ENCODE measurements around the gene ELOVL2. TPM values are rescaled to one million over a fixed set of nuclear protein-coding genes. Genes with fewer than 3 reads are reported as not detected.

The ELOVL2 gene
- total and polyA plus RNA-seq, 10 of the 15 experiments (the other 5 are each of a cell fraction or from before 2014, with no cell fraction given): 0.01 to 0.03 TPM; not detected in 8

DNA sequence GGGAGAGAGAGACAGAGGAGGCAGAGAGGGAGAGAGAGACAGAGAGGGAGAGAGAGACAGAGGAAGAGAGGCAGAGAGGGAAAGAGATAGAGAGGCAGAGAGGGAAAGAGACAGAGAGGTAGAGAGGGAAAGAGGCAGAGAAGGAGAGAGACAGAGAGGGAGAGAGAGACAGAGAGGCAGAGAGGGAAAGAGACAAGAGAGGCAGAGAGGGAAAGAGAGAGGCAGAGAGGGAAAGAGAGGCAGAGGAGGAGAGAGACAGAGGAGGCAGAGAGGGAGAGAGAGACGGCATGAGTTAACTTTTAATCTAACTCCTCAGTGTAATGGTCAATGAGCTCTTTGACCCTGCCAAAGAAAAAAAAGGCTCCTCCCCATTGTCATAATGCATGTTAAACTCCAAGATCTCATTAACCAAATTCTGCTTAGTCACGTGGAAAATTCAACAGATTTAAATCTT, 7.1 kb downstream of the ELOVL2 start:
- no peaks in the 10 kb centered on the region for H4K20me1 ChIP-seq (ENCODE audit: control insufficient read depth, insufficient read depth)
- ATAC-seq (no peak), DNase-seq (ENCODE audit: low read depth, low spot score) (no peak), FAIRE-seq (no peak)
- in situ Hi-C loops (cut with MboI): no loop called here
- no TSS peak for BruUV-seq (replicated peaks)
- H3K4me3 ChIP-seq: no peak overlapping the region
- no peak overlapping the region for H3K9ac ChIP-seq (ENCODE audit: control insufficient read depth, insufficient read depth, low read length)
- ChIA-PET POLR2A (no interaction called here), RAD21 (ENCODE audit: unreplicated experiment) (no interaction called here), CTCF (interaction anchor here (1.1 kb wide), 1 partner anchor 32 kb away, joined by 3 read pairs; no protein-coding TSS in a partner anchor), SMC1A (ENCODE audit: uncharacterized antibody, unreplicated experiment) (interaction anchor here (1.0 to 1.7 kb wide), 2 partner anchors 25 to 39 kb away, joined by 3 to 5 read pairs; no protein-coding TSS in a partner anchor)
- H3K4me2 ChIP-seq (ENCODE audit: control insufficient read depth, insufficient read depth): no peak overlapping the region
- TF ChIP-seq PAX8 (IDR thresholded peaks at IDR 0.05) (no peak), FOS (IDR thresholded peaks at IDR 0.05; ENCODE audit: borderline replicate concordance, extremely low read depth, insufficient read length) (no peak), FOXK2 (IDR thresholded peaks at IDR 0.05) (peak; percentile 39)
- peaks cover 2 to 5% of the 10 kb centered on the region in 2 experiments; a peak in 2 of 4 replicates for H3K27me3 ChIP-seq (replicated peaks in 1 of 2; ENCODE audit: control insufficient read depth in 2 of 2, insufficient read depth in 2 of 2, low read length in 1 of 2)
- H2AFZ ChIP-seq (ENCODE audit: control insufficient read depth, low read depth, low read length): no peak overlapping the region
- 41% methylated on average over 2 of the region's 2 CpGs for WGBS (ENCODE audit: insufficient coverage, insufficient replicate concordance, low lambda C conversion rate, missing lambda C conversion rate)
- H3K9me3 ChIP-seq (replicated peaks; ENCODE audit: control insufficient read depth, insufficient read depth, low read length): no peaks in the 10 kb centered on the region
- H3K79me2 ChIP-seq (ENCODE audit: control insufficient read depth, insufficient read depth, low read length): no peaks in the 10 kb centered on the region
- no peaks in the 10 kb centered on the region for H3K36me3 ChIP-seq (ENCODE audit: control insufficient read depth in 2 of 2, insufficient read depth in 2 of 2, low read length in 1 of 2)
- intact Hi-C loops (cut with micrococcal nuclease; ENCODE audit: unreplicated experiment): loop anchor here (5.0 kb wide), 1 partner anchor 45 kb away; no protein-coding TSS in a partner anchor
- H3K4me1 ChIP-seq (ENCODE audit: control insufficient read depth, insufficient read depth, low read length): no peaks in the 10 kb centered on the region
- no peak overlapping the region for H3K27ac ChIP-seq (ENCODE audit: control insufficient read depth, insufficient read depth)

DNA sequence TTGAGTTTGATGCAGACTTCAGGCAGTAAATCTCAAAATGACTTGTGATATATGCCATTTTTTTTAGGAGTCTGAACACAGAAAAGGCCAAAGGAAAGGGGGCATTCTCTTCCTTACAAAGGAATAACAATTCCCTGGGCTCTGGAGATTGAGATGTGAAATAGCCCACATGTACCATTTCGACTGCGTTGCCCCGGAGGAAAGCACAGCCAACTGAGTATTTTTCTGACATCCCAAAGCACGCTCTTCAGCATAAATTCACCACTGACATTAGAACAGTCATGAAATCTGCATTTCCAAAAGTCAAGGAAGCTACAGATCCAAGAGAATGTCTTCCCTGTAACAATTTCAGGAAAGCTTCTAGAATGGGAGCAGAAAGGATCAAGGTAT, 7.8 kb downstream of the ELOVL2 start:
- H3K4me2 ChIP-seq (ENCODE audit: control insufficient read depth, insufficient read depth): no peak overlapping the region
- no peak overlapping the region for H2AFZ ChIP-seq (ENCODE audit: control insufficient read depth, low read depth, low read length)
- no peaks in the 10 kb centered on the region for H3K36me3 ChIP-seq (ENCODE audit: control insufficient read depth in 2 of 2, insufficient read depth in 2 of 2, low read length in 1 of 2)
- in situ Hi-C loops (cut with MboI) (no loop called here), intact Hi-C loops (cut with micrococcal nuclease; ENCODE audit: unreplicated experiment) (loop anchor here (5.0 kb wide), 1 partner anchor 44 kb away; no protein-coding TSS in a partner anchor)
- CTCF ChIA-PET: no interaction called here
- H3K27ac ChIP-seq (ENCODE audit: control insufficient read depth, insufficient read depth): no peak overlapping the region
- BruUV-seq (replicated peaks): no TSS peak
- SMC1A ChIA-PET (ENCODE audit: uncharacterized antibody, unreplicated experiment): interaction anchor here (1.7 kb wide), 1 partner anchor 25 kb away, joined by 5 read pairs; no protein-coding TSS in a partner anchor
- no peak overlapping the region for H3K9ac ChIP-seq (ENCODE audit: control insufficient read depth, insufficient read depth, low read length)
- RAD21 ChIA-PET (ENCODE audit: unreplicated experiment): no interaction called here
- no peaks in the 10 kb centered on the region for H3K4me1 ChIP-seq (ENCODE audit: control insufficient read depth, insufficient read depth, low read length)
- FAIRE-seq (no peak), DNase-seq (ENCODE audit: low read depth, low spot score) (no peak), ATAC-seq (no peak)
- no peaks in the 10 kb centered on the region for H3K79me2 ChIP-seq (ENCODE audit: control insufficient read depth, insufficient read depth, low read length)
- no peak overlapping the region for H3K4me3 ChIP-seq
- peaks cover 2 to 4% of the 10 kb centered on the region in 2 experiments; a peak in 2 of 4 replicates for H3K27me3 ChIP-seq (replicated peaks in 1 of 2; ENCODE audit: control insufficient read depth in 2 of 2, insufficient read depth in 2 of 2, low read length in 1 of 2)
- WGBS (ENCODE audit: insufficient coverage, insufficient replicate concordance, low lambda C conversion rate, missing lambda C conversion rate): 45% methylated on average over 4 of the region's 4 CpGs
- POLR2A ChIA-PET: no interaction called here
- no peaks in the 10 kb centered on the region for H4K20me1 ChIP-seq (ENCODE audit: control insufficient read depth, insufficient read depth)
- no peaks in the 10 kb centered on the region for H3K9me3 ChIP-seq (replicated peaks; ENCODE audit: control insufficient read depth, insufficient read depth, low read length)
- TF ChIP-seq HDAC2 (IDR thresholded peaks at IDR 0.05) (no peak), KDM1A (IDR thresholded peaks at IDR 0.05; ENCODE audit: borderline replicate concordance) (no peak), CHD4 (IDR thresholded peaks at IDR 0.05) (no peak), NR2C2 (IDR thresholded peaks at IDR 0.05; ENCODE audit: borderline replicate concordance, control insufficient read depth, insufficient read length, low read depth) (no peak), YY1 (IDR thresholded peaks at IDR 0.05; ENCODE audit: low read depth, low read length) (no peak), NFYA (IDR thresholded peaks at IDR 0.05; ENCODE audit: borderline replicate concordance, low read depth, low read length) (no peak), SMC3 (IDR thresholded peaks at IDR 0.05; ENCODE audit: borderline replicate concordance, low read length) (no peak), NRF1 (conservative IDR thresholded peaks at IDR 0.05; ENCODE audit: low read depth, low read length) (no peak), MEF2A (IDR thresholded peaks at IDR 0.05; ENCODE audit: insufficient read depth, low read depth, low read length) (no peak), SRF (IDR thresholded peaks at IDR 0.05; ENCODE audit: low read depth in 2 of 2, low read length in 2 of 2) (no peak), RELA (IDR thresholded peaks at IDR 0.05; ENCODE audit: borderline replicate concordance, partially characterized antibody) (no peak), POU2F2 (IDR thresholded peaks at IDR 0.05; ENCODE audit: borderline replicate concordance, low read depth, low read length) (no peak), NR2F1 (conservative IDR thresholded peaks at IDR 0.05) (no peak)
- TF ChIP-seq, protein P1, sequence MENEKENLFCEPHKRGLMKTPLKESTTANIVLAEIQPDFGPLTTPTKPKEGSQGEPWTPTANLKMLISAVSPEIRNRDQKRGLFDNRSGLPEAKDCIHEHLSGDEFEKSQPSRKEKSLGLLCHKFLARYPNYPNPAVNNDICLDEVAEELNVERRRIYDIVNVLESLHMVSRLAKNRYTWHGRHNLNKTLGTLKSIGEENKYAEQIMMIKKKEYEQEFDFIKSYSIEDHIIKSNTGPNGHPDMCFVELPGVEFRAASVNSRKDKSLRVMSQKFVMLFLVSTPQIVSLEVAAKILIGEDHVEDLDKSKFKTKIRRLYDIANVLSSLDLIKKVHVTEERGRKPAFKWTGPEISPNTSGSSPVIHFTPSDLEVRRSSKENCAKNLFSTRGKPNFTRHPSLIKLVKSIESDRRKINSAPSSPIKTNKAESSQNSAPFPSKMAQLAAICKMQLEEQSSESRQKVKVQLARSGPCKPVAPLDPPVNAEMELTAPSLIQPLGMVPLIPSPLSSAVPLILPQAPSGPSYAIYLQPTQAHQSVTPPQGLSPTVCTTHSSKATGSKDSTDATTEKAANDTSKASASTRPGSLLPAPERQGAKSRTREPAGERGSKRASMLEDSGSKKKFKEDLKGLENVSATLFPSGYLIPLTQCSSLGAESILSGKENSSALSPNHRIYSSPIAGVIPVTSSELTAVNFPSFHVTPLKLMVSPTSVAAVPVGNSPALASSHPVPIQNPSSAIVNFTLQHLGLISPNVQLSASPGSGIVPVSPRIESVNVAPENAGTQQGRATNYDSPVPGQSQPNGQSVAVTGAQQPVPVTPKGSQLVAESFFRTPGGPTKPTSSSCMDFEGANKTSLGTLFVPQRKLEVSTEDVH (IDR thresholded peaks at IDR 0.05; ENCODE audit: low read depth, partially characterized antibody): no peak

All from GM12878 (cell line).